RWPE2 (cell line): ENCODE data around the gene PKMYT1.
A peak's percentile ranks its signal among the peaks of the same experiment; 100 is the strongest.

Experiments
- ATAC-seq: fragments of 200-7000 bp; cut with Tn5 transposase; 3 replicates; pipeline ENCODE4 v1.9.1; 2021; ENCODE audit warnings: low read depth
- DNase-seq: peaks from one replicate; pipeline ENCODE4 v3.0.0-alpha.2; 2020; ENCODE audit warnings: low spot score
- H3K27ac ChIP-seq: fragments of 450-650 bp; 2 replicates; pipeline ENCODE4 v1.5.1; 2017; ENCODE audit warnings: mild to moderate bottlenecking; ENCODE audit not compliant: poor library complexity, severe bottlenecking
- H3K27me3 ChIP-seq: fragments of 250-450 bp; sonication (Bioruptor Pico); 2 replicates; pipeline ENCODE4 v1.5.1; 2021; ENCODE audit warnings: mild to moderate bottlenecking, moderate library complexity; ENCODE audit not compliant: insufficient read depth, poor library complexity, severe bottlenecking
- H3K36me3 ChIP-seq: fragments of 250-450 bp; sonication (Bioruptor Pico); 2 replicates; pipeline ENCODE4 v1.5.1; 2020; ENCODE audit warnings: low read depth, mild to moderate bottlenecking, moderate library complexity
- H3K4me1 ChIP-seq: fragments of 250-450 bp; sonication (Bioruptor Pico); 2 replicates; pipeline ENCODE4 v1.5.1; 2021; ENCODE audit warnings: mild to moderate bottlenecking, moderate library complexity; ENCODE audit not compliant: insufficient read depth, poor library complexity, severe bottlenecking
- H3K4me3 ChIP-seq: fragments of 250-450 bp; sonication (Bioruptor Pico); 2 replicates; pipeline ENCODE4 v1.5.1; 2021; ENCODE audit warnings: mild to moderate bottlenecking, moderate library complexity; ENCODE audit not compliant: severe bottlenecking
- H3K9me3 ChIP-seq: fragments of 250-450 bp; sonication (Bioruptor Pico); 2 replicates; pipeline ENCODE4 v1.5.1; 2021; ENCODE audit warnings: mild to moderate bottlenecking, moderate library complexity; ENCODE audit not compliant: severe bottlenecking
- TF ChIP-seq, protein P1 (sequence below): fragments of 450-650 bp; IDR thresholded peaks from one replicate; pipeline ENCODE4 v1.5.1; 2017; ENCODE audit warnings: mild to moderate bottlenecking, moderate library complexity; ENCODE audit not compliant: poor library complexity, severe bottlenecking

PKMYT1 gene

DNA sequence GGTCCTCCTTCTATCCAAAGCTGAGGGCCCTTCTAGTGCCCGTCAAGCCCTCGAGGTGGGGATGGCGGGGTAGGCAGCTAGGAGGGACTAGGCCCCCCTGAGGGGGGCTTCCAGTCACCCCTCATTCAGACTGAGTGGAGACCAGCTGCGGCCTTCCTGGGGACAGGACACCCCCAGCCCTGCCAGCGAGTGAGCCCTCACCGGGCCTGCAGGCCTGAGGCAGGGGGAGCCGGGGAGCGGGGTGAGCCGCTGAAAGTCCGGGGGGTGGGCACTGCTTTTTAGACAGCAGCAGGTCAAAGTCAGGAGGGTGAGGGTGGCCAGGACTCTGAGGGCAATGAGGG lies 24.8 kb downstream of the PKMYT1 start:
- H3K36me3 ChIP-seq: no peaks in the 10 kb centered on the region
- ATAC-seq: no peak
- no peaks in the 10 kb centered on the region for H3K27me3 ChIP-seq
- H3K4me1 ChIP-seq: no peaks in the 10 kb centered on the region
- H3K27ac ChIP-seq: no peak overlapping the region
- no peaks in the 10 kb centered on the region for H3K9me3 ChIP-seq
- H3K4me3 ChIP-seq: no peak overlapping the region
- DNase-seq: peak; percentile 63
- TF ChIP-seq, protein P1, sequence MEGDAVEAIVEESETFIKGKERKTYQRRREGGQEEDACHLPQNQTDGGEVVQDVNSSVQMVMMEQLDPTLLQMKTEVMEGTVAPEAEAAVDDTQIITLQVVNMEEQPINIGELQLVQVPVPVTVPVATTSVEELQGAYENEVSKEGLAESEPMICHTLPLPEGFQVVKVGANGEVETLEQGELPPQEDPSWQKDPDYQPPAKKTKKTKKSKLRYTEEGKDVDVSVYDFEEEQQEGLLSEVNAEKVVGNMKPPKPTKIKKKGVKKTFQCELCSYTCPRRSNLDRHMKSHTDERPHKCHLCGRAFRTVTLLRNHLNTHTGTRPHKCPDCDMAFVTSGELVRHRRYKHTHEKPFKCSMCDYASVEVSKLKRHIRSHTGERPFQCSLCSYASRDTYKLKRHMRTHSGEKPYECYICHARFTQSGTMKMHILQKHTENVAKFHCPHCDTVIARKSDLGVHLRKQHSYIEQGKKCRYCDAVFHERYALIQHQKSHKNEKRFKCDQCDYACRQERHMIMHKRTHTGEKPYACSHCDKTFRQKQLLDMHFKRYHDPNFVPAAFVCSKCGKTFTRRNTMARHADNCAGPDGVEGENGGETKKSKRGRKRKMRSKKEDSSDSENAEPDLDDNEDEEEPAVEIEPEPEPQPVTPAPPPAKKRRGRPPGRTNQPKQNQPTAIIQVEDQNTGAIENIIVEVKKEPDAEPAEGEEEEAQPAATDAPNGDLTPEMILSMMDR: no peak

- ATAC-seq (no peak), DNase-seq (peak; percentile 46)
- Histone ChIP-seq H3K27me3 (no peaks in the 10 kb centered on the region), H3K27ac (no peak overlapping the region), H3K4me3 (no peak overlapping the region), H3K4me1 (no peaks in the 10 kb centered on the region), H3K36me3 (no peaks in the 10 kb centered on the region), H3K9me3 (no peaks in the 10 kb centered on the region)
- TF ChIP-seq, protein P1: no peak
Observed at GRCh38 chr16:2954656-2955381, 25.4 kb downstream of the PKMYT1 start.

DNA sequence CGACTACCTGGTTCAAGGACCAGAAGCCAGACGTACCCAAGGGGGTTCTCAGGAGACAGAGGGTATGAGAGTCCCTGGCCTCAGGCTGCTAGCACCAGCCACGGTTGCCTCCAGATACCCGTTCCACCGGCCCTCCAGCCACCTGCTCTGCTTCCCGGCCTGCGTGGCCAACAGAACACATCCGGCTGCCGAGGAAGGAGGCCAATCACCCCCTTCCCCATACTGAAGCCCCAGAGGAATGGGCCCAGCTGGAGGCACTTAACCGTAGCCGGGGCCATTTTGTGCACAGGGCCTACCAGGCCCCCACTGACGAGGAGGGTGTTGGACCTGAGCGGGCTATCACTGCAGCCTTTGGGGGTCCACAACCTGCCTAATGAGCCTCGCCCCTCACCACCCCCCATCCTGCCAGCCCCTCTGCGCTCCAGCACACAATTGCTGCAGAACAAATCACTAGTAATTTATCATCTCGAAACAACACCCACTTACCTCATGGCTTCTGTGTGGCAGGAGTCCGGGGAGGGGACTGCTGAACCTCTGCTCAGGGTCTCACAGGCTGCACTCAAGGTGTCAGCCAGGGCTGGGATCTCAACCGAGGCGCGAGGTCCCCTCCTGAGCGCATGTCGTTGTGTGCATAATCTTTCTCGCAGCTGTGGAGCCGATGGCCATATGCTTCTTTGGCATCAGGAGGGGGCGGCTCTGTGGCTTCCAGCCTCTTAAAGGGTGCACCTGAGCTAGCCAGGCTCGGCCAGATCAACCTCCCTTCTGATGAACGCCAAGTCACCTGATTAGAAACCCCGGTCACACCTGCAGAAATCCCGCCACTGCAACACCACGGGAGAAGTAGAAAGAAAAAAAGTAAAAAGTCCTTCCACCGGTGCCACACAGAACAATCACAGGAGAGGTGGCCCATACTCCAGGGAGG lies 26.3 kb downstream of the PKMYT1 start:
- ATAC-seq: no peak
- H3K4me1 ChIP-seq: no peaks in the 10 kb centered on the region
- H3K36me3 ChIP-seq: no peaks in the 10 kb centered on the region
- no peak overlapping the region for H3K27ac ChIP-seq
- H3K4me3 ChIP-seq: no peak overlapping the region
- no peaks in the 10 kb centered on the region for H3K9me3 ChIP-seq
- no peak for DNase-seq
- TF ChIP-seq, protein P1: no peak
- H3K27me3 ChIP-seq: no peaks in the 10 kb centered on the region

- no peak overlapping the region for H3K4me3 ChIP-seq
- ATAC-seq (0 out of 3 replicates have a peak, but pooled peaks have one; percentile 44), DNase-seq (peak; percentile 58)
- TF ChIP-seq, protein P1: no peak
- no peaks in the 10 kb centered on the region for H3K27me3 ChIP-seq
- H3K9me3 ChIP-seq: no peaks in the 10 kb centered on the region
- no peaks in the 10 kb centered on the region for H3K36me3 ChIP-seq
- no peaks in the 10 kb centered on the region for H3K4me1 ChIP-seq
- no peak overlapping the region for H3K27ac ChIP-seq
Observed at GRCh38 chr16:2952679-2953078, 27.6 kb downstream of the PKMYT1 start.
